WERI-Rb-1 (cell line): Measurements from ENCODE around the gene PROM2.

Source experiments
- DNase-seq: peaks from one replicate; pipeline ENCODE4 v3.0.0-alpha.2; 2020
- H3K27ac ChIP-seq: fragments of 250-450 bp; sonication (Bioruptor Pico); 2 replicates; pipeline ENCODE4 v1.5.1; 2020; ENCODE audit warnings: mild to moderate bottlenecking, moderate library complexity
- H3K27me3 ChIP-seq: fragments of 250-450 bp; sonication (Bioruptor Pico); 2 replicates; pipeline ENCODE4 v1.5.1; 2021; ENCODE audit warnings: mild to moderate bottlenecking, low read depth, moderate library complexity; ENCODE audit not compliant: insufficient read depth, severe bottlenecking
- H3K36me3 ChIP-seq: fragments of 250-450 bp; sonication (Bioruptor Pico); 2 replicates; pipeline ENCODE4 v1.5.1; 2020; ENCODE audit warnings: mild to moderate bottlenecking, moderate library complexity
- H3K4me3 ChIP-seq: 2 replicates; pipeline ENCODE4 v1.5.1; 2011; ENCODE audit warnings: low read depth, mild to moderate bottlenecking, control low read depth, low read length
- H3K9me3 ChIP-seq: fragments of 250-450 bp; sonication (Bioruptor Pico); 2 replicates; pipeline ENCODE4 v1.5.1; 2021; ENCODE audit warnings: mild to moderate bottlenecking, moderate library complexity; ENCODE audit not compliant: severe bottlenecking
- CTCF ChIP-seq: IDR thresholded peaks from 2 replicates; pipeline ENCODE4 v1.5.1; 2011; ENCODE audit warnings: low read depth, mild to moderate bottlenecking, control low read depth, inconsistent platforms, low read length

PROM2 gene

GRCh38 chr2:95283562-95283961 is 9.3 kb downstream of the PROM2 start:
- H3K36me3 ChIP-seq, result no peaks in the 10 kb centered on the region
- H3K27me3 ChIP-seq, result no peaks in the 10 kb centered on the region
- TF ChIP-seq CTCF, result no peak
- no peaks in the 10 kb centered on the region for H3K9me3 ChIP-seq
- no peak for DNase-seq
- no peak overlapping the region for H3K4me3 ChIP-seq
- H3K27ac ChIP-seq, result no peak overlapping the region

GRCh38 chr2:95284886-95285541 is 10.8 kb downstream of the PROM2 start:
- no peak for TF ChIP-seq CTCF
- Histone ChIP-seq H3K27me3 (no peaks in the 10 kb centered on the region), H3K27ac (no peak overlapping the region), H3K36me3 (no peaks in the 10 kb centered on the region), H3K4me3 (no peak overlapping the region), H3K9me3 (no peaks in the 10 kb centered on the region)
- DNase-seq, result no peak

GRCh38 chr2:95285542-95285932 is 11.3 kb downstream of the PROM2 start:
- Histone ChIP-seq H3K9me3 (peaks cover under 1% of the 10 kb centered on the region), H3K27ac (no peak overlapping the region), H3K27me3 (no peaks in the 10 kb centered on the region), H3K4me3 (no peak overlapping the region), H3K36me3 (no peaks in the 10 kb centered on the region)
- TF ChIP-seq CTCF, result no peak
- DNase-seq, result no peak

- H3K9me3 ChIP-seq, result peaks cover 11% of the 10 kb centered on the region
- no peaks in the 10 kb centered on the region for H3K27me3 ChIP-seq
- peak overlapping the region; percentile 87 for H3K27ac ChIP-seq
- peak; percentile 45 for DNase-seq
- H3K4me3 ChIP-seq, result no peak overlapping the region
- TF ChIP-seq CTCF, result no peak
- no peaks in the 10 kb centered on the region for H3K36me3 ChIP-seq
Observed at GRCh38 chr2:95287336-95287735, 13.1 kb downstream of the PROM2 start.

GRCh38 chr2:95287806-95288205 is 13.6 kb downstream of the PROM2 start:
- Histone ChIP-seq H3K27me3 (no peaks in the 10 kb centered on the region), H3K9me3 (peaks cover 11% of the 10 kb centered on the region), H3K4me3 (no peak overlapping the region), H3K27ac (peak overlapping the region; percentile 87), H3K36me3 (no peaks in the 10 kb centered on the region)
- peak; percentile 86 for DNase-seq
- TF ChIP-seq CTCF, result no peak

GRCh38 chr2:95289253-95289652 is 15.0 kb downstream of the PROM2 start:
- Histone ChIP-seq H3K27ac (peak overlapping the region; percentile 87), H3K27me3 (no peaks in the 10 kb centered on the region), H3K9me3 (peaks cover 11% of the 10 kb centered on the region), H3K36me3 (no peaks in the 10 kb centered on the region), H3K4me3 (no peak overlapping the region)
- DNase-seq, result peak; percentile 78
- peak; percentile 92 for TF ChIP-seq CTCF
